Keratinocyte (primary cell): ENCODE data around the gene PMVK. TPM values are rescaled to one million over a fixed set of nuclear protein-coding genes. Genes with fewer than 3 reads are reported as not detected.

Experiments
- DNase-seq: peaks from one replicate; pipeline ENCODE4 v3.0.0-alpha.2; 2011; ENCODE audit warnings: low read depth, missing footprints, low spot score
- FAIRE-seq: peaks from 2 replicates; lab custom pipeline; 2011; peaks lifted over from hg19 to GRCh38; lab: Jason Lieb, UNC
- H2AFZ ChIP-seq: 2 replicates; pipeline ENCODE4 v1.6.0; 2012; ENCODE audit warnings: low read length, control low read depth, inconsistent platforms; ENCODE audit not compliant: control insufficient read depth
- H3K27ac ChIP-seq: 2 replicates; pipeline ENCODE4 v1.5.1; 2011; ENCODE audit warnings: low read length; ENCODE audit not compliant: control insufficient read depth, insufficient read depth
- H3K27me3 ChIP-seq: 3 replicates; pipeline ENCODE4 v1.6.0; 2011; ENCODE audit warnings: low read length; ENCODE audit not compliant: control insufficient read depth, insufficient read depth; ENCODE audit errors: extremely low read depth
- H3K36me3 ChIP-seq, 2 experiments: 2 replicates in 1 of 2; 3 replicates in 1 of 2; pipeline ENCODE4 v1.5.1; 2011; ENCODE audit warnings: low read length in 2 of 2, mild to moderate bottlenecking in 1 of 2; ENCODE audit not compliant: control insufficient read depth in 2 of 2, insufficient read depth in 2 of 2; ENCODE audit errors: extremely low read depth in 1 of 2
- H3K4me1 ChIP-seq: 3 replicates; pipeline ENCODE4 v1.5.1; 2011; ENCODE audit warnings: low read length; ENCODE audit not compliant: control insufficient read depth, insufficient read depth; ENCODE audit errors: extremely low read depth
- H3K4me2 ChIP-seq: 3 replicates; pipeline ENCODE4 v1.6.0; 2011; ENCODE audit warnings: low read depth, low read length; ENCODE audit not compliant: control insufficient read depth, insufficient read depth; ENCODE audit errors: extremely low read depth
- H3K4me3 ChIP-seq, 3 experiments: fragments of 200-600 bp in 1 of 3; sonication (generic) in 1 of 3; 2 replicates in 2 of 3; 3 replicates in 1 of 3; pipeline ENCODE4 v1.5.1; 2011 to 2016; ENCODE audit warnings: low read length in 3 of 3, mild to moderate bottlenecking in 3 of 3, control low read depth in 2 of 3, inconsistent platforms in 1 of 3, low read depth in 1 of 3, mixed read lengths in 1 of 3, mixed run types in 1 of 3, moderate library complexity in 1 of 3; ENCODE audit not compliant: control insufficient read depth in 2 of 3, insufficient read depth in 2 of 3; ENCODE audit errors: extremely low read depth in 1 of 3
- H3K79me2 ChIP-seq: 2 replicates; pipeline ENCODE4 v1.6.0; 2012; ENCODE audit warnings: low read length; ENCODE audit not compliant: control insufficient read depth, insufficient read depth
- H3K9ac ChIP-seq: 3 replicates; pipeline ENCODE4 v1.6.0; 2011; ENCODE audit warnings: low read length; ENCODE audit not compliant: control insufficient read depth, insufficient read depth; ENCODE audit errors: extremely low read depth
- H3K9me1 ChIP-seq: 3 replicates; pipeline ENCODE4 v1.6.0; 2011; ENCODE audit warnings: low read length; ENCODE audit not compliant: control insufficient read depth, insufficient read depth; ENCODE audit errors: extremely low read depth
- H3K9me3 ChIP-seq: 2 replicates; pipeline ENCODE4 v1.5.1; 2012; ENCODE audit warnings: low read depth, low read length; ENCODE audit not compliant: control insufficient read depth
- H4K20me1 ChIP-seq: 3 replicates; pipeline ENCODE4 v1.6.0; 2011; ENCODE audit warnings: low read length; ENCODE audit not compliant: control insufficient read depth, insufficient read depth; ENCODE audit errors: extremely low read depth
- CTCF ChIP-seq, 3 experiments: IDR thresholded peaks in 1 of 3; conservative IDR thresholded peaks in 1 of 3; optimal IDR thresholded peaks in 1 of 3; 2 replicates in 2 of 3; 3 replicates in 1 of 3; pipeline versions ENCODE3 to v1.5.1; 2011; ENCODE audit warnings: low read length in 3 of 3, mild to moderate bottlenecking in 3 of 3, moderate library complexity in 2 of 3, control low read depth in 1 of 3, inconsistent platforms in 1 of 3; ENCODE audit not compliant: insufficient read depth in 2 of 3; ENCODE audit errors: extremely low read depth in 1 of 3
- EZH2 ChIP-seq: IDR thresholded peaks from one replicate; pipeline ENCODE4 v1.6.1; 2012; ENCODE audit warnings: inconsistent platforms, mild to moderate bottlenecking, low read length, moderate library complexity
- dilution Hi-C: fragments of 300-500 bp; cut with MboI; formaldehyde crosslinking; loops from one replicate; pipeline ENCODE4 v1.7.0; 2020; ENCODE audit warnings: low sequenced_read_pairs; ENCODE audit not compliant: extremely low pct_ligation_motif_present
- polyA plus RNA-seq, 5 experiments: library from polyadenylated mRNA; depleted of rRNA in 3 of 5; stranded (reverse) in 3 of 5; stranded (forward) in 1 of 5; unstranded in 1 of 5; fragments of >200 nt; gene quantifications; 1 replicate in 1 of 5; 2 replicates in 3 of 5; 3 replicates in 1 of 5; pipeline versions ENCODE4 v1.2.1 to v1.2.3, GENCODE V29; 2011 to 2012; ENCODE audit warnings: missing spikeins in 2 of 5, low read depth in 1 of 5, low replicate concordance in 1 of 5

The PMVK gene
- polyA plus RNA-seq, 1 donor (not counting 4 experiments of a cell fraction or from before 2014, with no cell fraction given), result 25.1 TPM

- Histone ChIP-seq H3K9ac (peak within 1 kb of the TSS; percentile 79), H3K9me1 (no peaks in the 10 kb centered on the region), H3K79me2 (peaks cover 54% of the 10 kb centered on the region), H2AFZ (no peak within 1 kb of the TSS), H3K9me3 (no peaks in the 10 kb centered on the region), H3K27me3 (no peaks in the 10 kb centered on the region), H3K4me1 (peaks cover 50% of the 10 kb centered on the region), H4K20me1 (no peaks in the 10 kb centered on the region), H3K27ac (peak within 1 kb of the TSS; percentile 99), H3K36me3 (peaks cover 14 to 32% of the 10 kb centered on the region in 2 experiments), H3K4me3 (peak within 1 kb of the TSS; percentile 52 to 71 (median 54)), H3K4me2 (peak within 1 kb of the TSS; percentile 76)
- peak; percentile 84 for DNase-seq
- TF ChIP-seq CTCF (optimal IDR thresholded peaks at IDR 0.05 in 1 of 3, IDR thresholded peaks at IDR 0.05 in 1 of 3, conservative IDR thresholded peaks at IDR 0.05 in 1 of 3; ENCODE audit: extremely low read depth in 1 of 3, insufficient read depth in 2 of 3, low read length in 3 of 3) (no peak), EZH2 (no peak)
- dilution Hi-C loops, result no loop called here
- FAIRE-seq, result peak; percentile 65
These were observed 34.3 kb upstream of the PMVK start, which contains the start of gene SHC1 for GRCh38 chr1:154970631-154971340. TSS of gene SHC1 (minus strand) at chr1:154970747. CDS start at chr1:154970526, 221 bp downstream.

GRCh38 chr1:154969860-154970452 is 33.4 kb upstream of the PMVK start:
- H3K27ac ChIP-seq, result peak overlapping the region; percentile 99
- H3K4me3 ChIP-seq, result peak overlapping the region; percentile 52 to 71 (median 54)
- TF ChIP-seq EZH2 (no peak), CTCF (optimal IDR thresholded peaks at IDR 0.05 in 1 of 3, IDR thresholded peaks at IDR 0.05 in 1 of 3, conservative IDR thresholded peaks at IDR 0.05 in 1 of 3; ENCODE audit: extremely low read depth in 1 of 3, insufficient read depth in 2 of 3, low read length in 3 of 3) (no peak)
- no peaks in the 10 kb centered on the region for H3K9me1 ChIP-seq
- peaks cover 20 to 39% of the 10 kb centered on the region in 2 experiments for H3K36me3 ChIP-seq
- peaks cover 52% of the 10 kb centered on the region for H3K79me2 ChIP-seq
- H3K4me2 ChIP-seq, result peak overlapping the region; percentile 76
- H3K4me1 ChIP-seq, result peaks cover 50% of the 10 kb centered on the region
- no peaks in the 10 kb centered on the region for H4K20me1 ChIP-seq
- no peak overlapping the region for H2AFZ ChIP-seq
- H3K9me3 ChIP-seq, result no peaks in the 10 kb centered on the region
- H3K9ac ChIP-seq, result peak overlapping the region; percentile 79
- no peaks in the 10 kb centered on the region for H3K27me3 ChIP-seq
- dilution Hi-C loops, result no loop called here
- FAIRE-seq (no peak), DNase-seq (no peak)
